ENCODE measurements around the gene SMIM28. TPM values are rescaled to one million over a fixed set of nuclear protein-coding genes. Genes with fewer than 3 reads are reported as not detected.

SMIM28 gene
- not detected for total RNA-seq

DNA sequence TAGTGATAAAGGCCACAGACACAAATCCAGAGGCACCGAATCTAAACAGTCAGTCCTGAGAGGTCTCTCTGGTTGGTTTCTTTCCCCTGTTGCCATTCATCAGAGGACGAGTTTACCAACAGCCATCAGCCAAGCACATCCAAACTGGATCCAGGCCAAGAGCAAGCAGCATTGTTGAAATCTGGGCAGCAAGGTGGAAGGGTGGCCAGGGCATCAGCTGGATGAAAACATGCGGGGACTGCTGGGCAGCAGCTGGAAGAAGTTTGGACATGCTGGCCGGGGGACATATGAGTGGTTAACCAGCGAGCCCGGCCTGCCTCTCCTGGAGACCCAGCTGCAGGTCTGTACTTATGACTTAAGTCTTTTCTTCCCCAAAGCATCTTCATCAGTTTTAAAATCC is at the start of gene SMIM28:
Gene SMIM28, plus strand, starts transcription at position 62 of the 400 bp plus-strand sequence. Its CDS starts 168 bp downstream, at position 230.
- Mint-ChIP-seq H3K36me3 (ENCODE audit: low read depth) (no peaks in the 10 kb centered on the region), H3K27ac (no peak within 1 kb of the TSS), H3K4me1 (no peaks in the 10 kb centered on the region), H3K27me3 (peaks cover 7% of the 10 kb centered on the region), H3K4me3 (no peak within 1 kb of the TSS), H3K9me3 (ENCODE audit: low read depth) (no peaks in the 10 kb centered on the region)
- ATAC-seq (no peak), DNase-seq (no peak)
- ChIA-PET CTCF (interaction anchor here (0.6 kb wide), 1 partner anchor 141 kb away, joined by 3 read pairs; no protein-coding TSS in a partner anchor), POLR2A (no interaction called here)
- intact Hi-C loops (cut with DNase I, micrococcal nuclease) = no loop called here

DNA sequence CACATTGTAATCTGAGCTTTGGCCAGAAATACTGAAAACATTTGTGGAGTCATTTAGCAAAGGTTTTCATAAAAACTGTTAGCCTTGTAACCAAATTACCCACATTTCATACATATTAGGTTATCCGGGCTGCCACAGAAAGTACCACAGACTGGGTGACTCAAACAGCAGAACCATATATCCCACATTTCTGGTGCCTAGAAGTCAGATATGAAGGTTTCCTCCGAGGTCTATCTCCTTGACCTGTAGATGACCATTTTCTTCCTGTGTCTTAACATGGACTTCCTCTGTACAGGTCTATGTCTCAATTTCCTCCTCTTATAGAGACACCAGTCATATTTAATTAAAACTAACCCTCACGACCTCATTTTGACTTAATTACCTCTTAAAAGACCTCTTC is 49.5 kb upstream of the SMIM28 start:
- Mint-ChIP-seq H3K27me3 (peaks cover 2% of the 10 kb centered on the region), H3K36me3 (ENCODE audit: low read depth) (no peaks in the 10 kb centered on the region)

GRCh38 chr6:138330763-138331162 is 46.9 kb upstream of the SMIM28 start:
- POLR2A ChIA-PET = no interaction called here
- CTCF ChIA-PET = no interaction called here
- H3K27ac Mint-ChIP-seq = no peak overlapping the region
- no peak for ATAC-seq
- peaks cover 2% of the 10 kb centered on the region for H3K27me3 Mint-ChIP-seq
- intact Hi-C loops (cut with DNase I, micrococcal nuclease) = no loop called here
- DNase-seq = no peak
- H3K4me3 Mint-ChIP-seq = no peak overlapping the region
- no peaks in the 10 kb centered on the region for H3K4me1 Mint-ChIP-seq
- H3K9me3 Mint-ChIP-seq (ENCODE audit: low read depth) = no peaks in the 10 kb centered on the region
- H3K36me3 Mint-ChIP-seq (ENCODE audit: low read depth) = no peaks in the 10 kb centered on the region

More for the DNA sequence above, 49.5 kb upstream of the SMIM28 start:
- ChIA-PET POLR2A (no interaction called here), CTCF (no interaction called here)
- no peaks in the 10 kb centered on the region for H3K9me3 Mint-ChIP-seq (ENCODE audit: low read depth)
- ATAC-seq (no peak), DNase-seq (no peak)
- intact Hi-C loops (cut with DNase I, micrococcal nuclease) = no loop called here
- no peaks in the 10 kb centered on the region for H3K4me1 Mint-ChIP-seq
- H3K4me3 Mint-ChIP-seq = no peak overlapping the region
- no peak overlapping the region for H3K27ac Mint-ChIP-seq

- ChIA-PET CTCF (no interaction called here), POLR2A (no interaction called here)
- Mint-ChIP-seq H3K27me3 (peaks cover 2% of the 10 kb centered on the region), H3K4me1 (no peaks in the 10 kb centered on the region), H3K27ac (no peak overlapping the region), H3K9me3 (ENCODE audit: low read depth) (no peaks in the 10 kb centered on the region), H3K4me3 (no peak overlapping the region), H3K36me3 (ENCODE audit: low read depth) (no peaks in the 10 kb centered on the region)
- intact Hi-C loops (cut with DNase I, micrococcal nuclease) = no loop called here
- DNase-seq = no peak
- no peak for ATAC-seq
These were observed 46.3 kb upstream of the SMIM28 start for GRCh38 chr6:138331444-138331843.

DNA sequence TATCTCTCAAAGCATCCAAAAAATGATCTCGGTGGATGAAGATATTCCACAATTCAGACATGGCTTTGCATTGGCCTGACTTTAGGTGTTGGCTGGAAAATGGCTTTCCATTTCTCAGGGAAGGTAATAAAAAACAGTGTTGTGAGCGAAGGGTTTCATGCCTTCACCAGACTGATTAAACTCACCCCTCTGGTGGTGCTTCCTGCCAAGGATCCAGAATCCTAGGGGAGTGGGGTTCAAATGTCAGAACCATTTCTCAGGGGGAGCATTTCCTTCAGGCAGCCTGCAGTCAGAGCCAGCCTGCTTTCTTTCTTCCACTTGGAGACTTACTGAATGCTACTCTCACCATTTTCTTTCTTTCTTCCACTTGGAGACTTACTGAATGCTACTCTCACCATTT is 45.7 kb upstream of the SMIM28 start:
- ChIA-PET POLR2A (no interaction called here), CTCF (no interaction called here)
- no peaks in the 10 kb centered on the region for H3K4me1 Mint-ChIP-seq
- no peak overlapping the region for H3K27ac Mint-ChIP-seq
- no peak for ATAC-seq
- no peaks in the 10 kb centered on the region for H3K9me3 Mint-ChIP-seq (ENCODE audit: low read depth)
- no peaks in the 10 kb centered on the region for H3K36me3 Mint-ChIP-seq (ENCODE audit: low read depth)
- no peak for DNase-seq
- H3K27me3 Mint-ChIP-seq = peaks cover 2% of the 10 kb centered on the region
- intact Hi-C loops (cut with DNase I, micrococcal nuclease) = no loop called here
- no peak overlapping the region for H3K4me3 Mint-ChIP-seq

- ChIA-PET CTCF (interaction anchor here (0.8 kb wide), 1 partner anchor 10 kb away, joined by 3 read pairs; no protein-coding TSS in a partner anchor), POLR2A (no interaction called here)
- intact Hi-C loops (cut with DNase I, micrococcal nuclease) = no loop called here
- H3K9me3 Mint-ChIP-seq (ENCODE audit: low read depth) = no peaks in the 10 kb centered on the region
- peaks cover 5% of the 10 kb centered on the region for H3K27me3 Mint-ChIP-seq
- DNase-seq = no peak
- ATAC-seq = no peak
- no peaks in the 10 kb centered on the region for H3K36me3 Mint-ChIP-seq (ENCODE audit: low read depth)
- H3K27ac Mint-ChIP-seq = no peak overlapping the region
- H3K4me3 Mint-ChIP-seq = no peak overlapping the region
- no peaks in the 10 kb centered on the region for H3K4me1 Mint-ChIP-seq
These were observed 43.7 kb upstream of the SMIM28 start for GRCh38 chr6:138334000-138334399.

DNA sequence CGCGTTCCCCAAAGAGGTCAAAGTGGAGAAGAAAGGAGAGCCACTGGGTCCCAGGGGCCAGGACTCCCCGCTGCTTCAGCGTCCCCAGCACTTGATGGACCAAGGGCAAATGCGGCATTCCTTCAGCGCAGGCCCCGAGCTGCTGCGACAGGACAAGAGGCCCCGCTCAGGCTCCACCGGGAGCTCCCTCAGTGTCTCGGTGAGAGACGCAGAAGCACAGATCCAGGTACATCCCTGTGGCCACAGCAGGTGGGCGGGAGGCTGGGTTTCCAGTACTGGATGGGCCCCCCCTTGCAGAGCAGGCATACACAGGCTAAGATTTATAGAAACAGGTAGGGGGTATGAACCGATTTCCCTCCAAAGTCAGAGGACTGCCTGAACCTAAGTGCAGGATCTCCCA is 42.7 kb upstream of the SMIM28 start:
- intact Hi-C loops (cut with DNase I, micrococcal nuclease) = no loop called here
- no peaks in the 10 kb centered on the region for H3K4me1 Mint-ChIP-seq
- DNase-seq (no peak), ATAC-seq (no peak)
- POLR2A ChIA-PET = no interaction called here
- H3K27me3 Mint-ChIP-seq = peaks cover 5% of the 10 kb centered on the region
- H3K9me3 Mint-ChIP-seq (ENCODE audit: low read depth) = no peaks in the 10 kb centered on the region
- H3K36me3 Mint-ChIP-seq (ENCODE audit: low read depth) = no peaks in the 10 kb centered on the region
- H3K27ac Mint-ChIP-seq = no peak overlapping the region
- CTCF ChIA-PET = interaction anchor here (0.6 kb wide), 1 partner anchor 34 kb away, joined by 3 read pairs; no protein-coding TSS in a partner anchor
- no peak overlapping the region for H3K4me3 Mint-ChIP-seq

DNA sequence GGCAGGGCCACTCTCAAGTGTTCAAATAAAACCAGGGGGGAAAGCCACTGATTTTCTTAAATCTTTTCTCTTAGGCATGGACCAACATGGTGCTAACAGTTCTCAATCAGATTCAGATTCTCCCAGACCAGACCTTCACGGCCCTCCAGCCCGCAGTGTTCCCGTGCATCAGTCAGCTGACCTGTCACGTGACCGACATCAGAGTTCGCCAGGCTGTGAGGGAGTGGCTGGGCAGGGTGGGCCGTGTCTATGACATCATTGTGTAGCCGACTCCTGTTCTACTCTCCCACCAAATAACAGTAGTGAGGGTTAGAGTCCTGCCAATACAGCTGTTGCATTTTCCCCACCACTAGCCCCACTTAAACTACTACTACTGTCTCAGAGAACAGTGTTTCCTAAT is 41.5 kb upstream of the SMIM28 start:
- no peak overlapping the region for H3K4me3 Mint-ChIP-seq
- DNase-seq (no peak), ATAC-seq (no peak)
- POLR2A ChIA-PET = no interaction called here
- intact Hi-C loops (cut with DNase I, micrococcal nuclease) = no loop called here
- CTCF ChIA-PET = no interaction called here
- H3K27ac Mint-ChIP-seq = no peak overlapping the region
- H3K36me3 Mint-ChIP-seq (ENCODE audit: low read depth) = no peaks in the 10 kb centered on the region
- H3K9me3 Mint-ChIP-seq (ENCODE audit: low read depth) = no peaks in the 10 kb centered on the region
- H3K27me3 Mint-ChIP-seq = peaks cover 7% of the 10 kb centered on the region
- H3K4me1 Mint-ChIP-seq = no peaks in the 10 kb centered on the region

GRCh38 chr6:138337076-138337475 is 40.6 kb upstream of the SMIM28 start:
- no peak overlapping the region for H3K4me3 Mint-ChIP-seq
- no peak for ATAC-seq
- POLR2A ChIA-PET = no interaction called here
- no peak for DNase-seq
- intact Hi-C loops (cut with DNase I, micrococcal nuclease) = no loop called here
- H3K4me1 Mint-ChIP-seq = no peaks in the 10 kb centered on the region
- no peak overlapping the region for H3K27ac Mint-ChIP-seq
- CTCF ChIA-PET = interaction anchor here (1.0 kb wide), 1 partner anchor 221 kb away, joined by 3 read pairs; no protein-coding TSS in a partner anchor
- peaks cover 6% of the 10 kb centered on the region for H3K27me3 Mint-ChIP-seq
- no peaks in the 10 kb centered on the region for H3K9me3 Mint-ChIP-seq (ENCODE audit: low read depth)
- no peaks in the 10 kb centered on the region for H3K36me3 Mint-ChIP-seq (ENCODE audit: low read depth)

GRCh38 chr6:138339024-138339423 is 38.7 kb upstream of the SMIM28 start:
- no peaks in the 10 kb centered on the region for H3K9me3 Mint-ChIP-seq (ENCODE audit: low read depth)
- ATAC-seq (no peak), DNase-seq (no peak)
- H3K36me3 Mint-ChIP-seq (ENCODE audit: low read depth) = no peaks in the 10 kb centered on the region
- ChIA-PET CTCF (no interaction called here), POLR2A (no interaction called here)
- peaks cover 8% of the 10 kb centered on the region for H3K27me3 Mint-ChIP-seq
- no peak overlapping the region for H3K27ac Mint-ChIP-seq
- H3K4me1 Mint-ChIP-seq = no peaks in the 10 kb centered on the region
- H3K4me3 Mint-ChIP-seq = no peak overlapping the region
- intact Hi-C loops (cut with DNase I, micrococcal nuclease) = no loop called here

GRCh38 chr6:138341176-138341575 is 36.5 kb upstream of the SMIM28 start:
- Mint-ChIP-seq H3K9me3 (ENCODE audit: low read depth) (no peaks in the 10 kb centered on the region), H3K27me3 (peaks cover 8% of the 10 kb centered on the region), H3K4me3 (no peak overlapping the region), H3K36me3 (ENCODE audit: low read depth) (no peaks in the 10 kb centered on the region), H3K4me1 (no peaks in the 10 kb centered on the region), H3K27ac (no peak overlapping the region)
- intact Hi-C loops (cut with DNase I, micrococcal nuclease) = no loop called here
- ChIA-PET POLR2A (no interaction called here), CTCF (no interaction called here)
- ATAC-seq (no peak), DNase-seq (no peak)

- POLR2A ChIA-PET = no interaction called here
- ATAC-seq (no peak), DNase-seq (no peak)
- no peaks in the 10 kb centered on the region for H3K36me3 Mint-ChIP-seq (ENCODE audit: low read depth)
- intact Hi-C loops (cut with DNase I, micrococcal nuclease) = no loop called here
- no peak overlapping the region for H3K4me3 Mint-ChIP-seq
- H3K27me3 Mint-ChIP-seq = peaks cover 11% of the 10 kb centered on the region
- H3K9me3 Mint-ChIP-seq (ENCODE audit: low read depth) = no peaks in the 10 kb centered on the region
- CTCF ChIA-PET = no interaction called here
- H3K4me1 Mint-ChIP-seq = no peaks in the 10 kb centered on the region
- H3K27ac Mint-ChIP-seq = no peak overlapping the region
These were observed 34.6 kb upstream of the SMIM28 start for GRCh38 chr6:138343112-138343511.
